Measurements from ENCODE around the gene NOP10.

Gene NOP10

DNA sequence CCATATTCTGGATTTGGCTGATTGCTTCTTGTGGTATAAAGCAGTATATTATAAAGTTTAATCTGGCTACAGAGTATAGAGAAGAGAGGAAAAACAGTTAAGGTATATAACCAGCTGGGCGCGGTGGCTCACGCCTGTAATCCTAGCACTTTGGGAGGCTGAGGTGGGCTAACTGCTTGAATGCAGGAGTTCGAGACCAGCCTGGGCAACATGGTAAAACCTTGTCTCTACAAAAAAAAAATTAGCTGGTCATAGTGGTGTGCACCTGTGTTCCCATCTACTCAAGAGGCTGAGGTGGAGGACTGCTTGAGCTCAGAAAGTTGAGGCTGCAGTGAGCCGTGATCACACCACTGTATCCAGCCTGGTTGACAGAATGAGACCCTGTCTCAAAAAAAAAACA lies 12.7 kb downstream of the NOP10 start:
- DNase-seq, result no peak

DNA sequence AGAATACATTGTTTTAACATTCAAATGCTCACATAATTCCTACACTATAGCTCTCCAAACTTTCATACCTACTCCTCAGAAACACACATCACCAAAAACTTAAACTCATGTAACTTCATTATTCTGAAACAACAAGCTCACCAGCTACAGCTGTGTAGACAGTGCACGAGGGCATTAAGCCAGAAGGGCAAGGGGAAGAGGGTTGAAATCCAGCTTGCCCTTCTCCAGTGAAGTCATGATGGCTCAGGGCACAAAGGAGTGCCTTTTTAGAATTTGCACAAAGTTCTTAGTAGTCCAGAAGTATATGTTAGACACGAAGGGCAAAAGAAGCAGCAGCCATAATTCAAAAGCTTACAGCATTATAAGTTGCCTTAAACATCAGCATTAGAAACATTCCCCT lies 13.9 kb downstream of the NOP10 start:
- no peak for DNase-seq

GRCh38 chr15:34327906-34328305 lies 15.0 kb downstream of the NOP10 start:
- DNase-seq, result no peak

GRCh38 chr15:34325368-34325767 lies 17.6 kb downstream of the NOP10 start:
- no peak for DNase-seq

- DNase-seq, result no peak
These were observed 18.0 kb downstream of the NOP10 start for GRCh38 chr15:34324933-34325332.

- DNase-seq, result no peak
These were observed 19.7 kb downstream of the NOP10 start for GRCh38 chr15:34323217-34323616.

DNA sequence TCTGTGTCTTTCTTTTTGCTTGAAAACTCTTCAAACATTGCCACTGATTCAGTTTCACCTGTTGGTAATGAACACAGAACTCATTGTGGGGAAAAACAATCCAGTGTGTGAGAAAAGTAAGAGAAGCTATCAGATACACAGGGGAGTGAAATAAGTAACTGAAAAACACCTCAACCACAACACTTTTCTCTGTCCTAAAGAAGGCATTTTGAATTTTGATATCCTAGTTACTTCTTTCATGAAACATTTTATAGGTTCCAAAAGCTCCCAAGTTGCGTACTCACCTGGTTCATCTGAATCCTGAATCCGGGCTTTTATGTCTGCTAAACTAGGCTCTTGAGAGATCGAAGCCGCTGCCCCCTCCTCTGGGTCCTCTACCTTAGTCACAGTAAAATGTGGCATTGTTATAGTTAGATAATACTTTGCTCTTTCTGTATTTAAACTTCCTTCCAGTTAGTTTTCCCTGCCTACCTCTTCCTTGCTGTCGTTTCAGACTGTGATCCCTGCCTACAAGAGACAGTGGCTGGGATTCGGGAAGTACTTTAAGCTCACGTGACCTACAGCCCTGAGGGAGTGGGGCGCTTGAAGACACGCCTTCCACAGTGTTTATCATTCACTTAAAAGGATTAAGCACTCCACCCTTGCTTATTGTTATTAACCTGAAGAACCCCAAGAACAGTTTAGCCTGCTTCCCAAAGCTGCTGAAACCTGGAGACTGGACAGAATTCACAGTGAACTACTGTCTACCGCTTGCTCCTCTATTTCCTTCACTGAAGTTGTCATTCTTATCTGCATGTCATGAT lies 24.5 kb downstream of the NOP10 start:
- DNase-seq, result peak; percentile 52 to 68

DNA sequence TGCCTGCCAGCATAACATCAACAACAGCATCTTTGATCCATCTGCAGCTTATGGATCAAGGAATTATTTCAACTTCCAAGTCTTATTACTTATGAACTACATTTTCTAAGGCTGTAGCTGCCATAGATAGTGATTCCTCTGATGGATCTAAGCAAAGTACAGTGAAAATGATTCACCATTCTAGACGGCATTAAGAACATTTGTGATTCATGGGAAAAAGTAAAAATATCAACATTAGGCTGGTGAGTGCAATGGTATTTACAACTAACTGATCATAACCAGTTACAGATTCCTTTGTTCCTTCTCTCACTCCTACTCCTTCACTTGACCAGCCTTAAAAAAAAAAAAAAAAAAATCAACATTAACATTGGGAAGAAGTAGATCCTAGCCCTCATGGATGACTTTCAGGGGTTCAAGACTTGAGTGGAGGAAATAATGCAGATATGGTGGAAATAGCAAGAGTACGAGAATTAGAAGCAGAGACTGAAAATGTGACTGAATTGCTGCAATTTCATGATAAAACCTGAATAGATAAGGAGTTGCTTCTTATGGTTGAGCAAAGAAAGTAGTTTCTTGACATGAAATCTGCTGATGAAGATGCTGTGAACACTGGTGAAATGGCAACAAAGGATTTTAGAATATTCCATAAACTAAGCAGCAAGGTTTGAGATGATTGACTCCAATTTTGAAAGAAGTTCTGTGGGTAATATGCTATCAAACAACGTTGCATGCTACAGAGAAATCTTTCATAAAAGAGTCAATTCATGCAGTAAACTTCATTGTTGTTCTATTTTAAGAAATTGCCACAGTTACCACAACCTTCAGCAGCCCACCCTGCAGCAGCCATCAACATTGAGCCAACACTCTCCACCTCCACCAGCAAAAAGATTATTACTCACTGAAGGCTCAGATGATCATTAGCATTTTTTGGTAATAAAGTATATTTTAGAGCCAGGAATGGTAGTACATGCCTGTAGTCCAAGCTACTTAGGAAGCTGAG lies 28.1 kb downstream of the NOP10 start:
- no peak for DNase-seq

DNA sequence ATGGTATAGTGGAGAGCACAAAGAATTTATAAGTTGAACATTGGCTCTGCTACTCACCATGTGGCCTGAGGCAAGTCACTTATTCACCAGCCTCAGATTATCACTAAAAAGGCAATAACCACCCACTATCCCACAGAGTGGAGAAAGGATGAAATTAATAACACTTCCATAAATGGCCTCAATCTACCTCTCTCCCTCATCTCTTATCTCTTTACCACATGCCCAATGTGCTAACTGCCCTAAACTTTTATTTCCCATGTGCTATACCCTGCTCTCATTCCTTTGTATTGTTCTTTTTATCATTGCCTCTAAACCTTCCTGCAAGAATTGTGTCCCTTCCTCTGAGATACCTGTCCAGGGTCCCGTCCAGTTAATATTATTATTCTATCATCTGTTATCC lies 31.4 kb downstream of the NOP10 start:
- DNase-seq, result no peak

DNA sequence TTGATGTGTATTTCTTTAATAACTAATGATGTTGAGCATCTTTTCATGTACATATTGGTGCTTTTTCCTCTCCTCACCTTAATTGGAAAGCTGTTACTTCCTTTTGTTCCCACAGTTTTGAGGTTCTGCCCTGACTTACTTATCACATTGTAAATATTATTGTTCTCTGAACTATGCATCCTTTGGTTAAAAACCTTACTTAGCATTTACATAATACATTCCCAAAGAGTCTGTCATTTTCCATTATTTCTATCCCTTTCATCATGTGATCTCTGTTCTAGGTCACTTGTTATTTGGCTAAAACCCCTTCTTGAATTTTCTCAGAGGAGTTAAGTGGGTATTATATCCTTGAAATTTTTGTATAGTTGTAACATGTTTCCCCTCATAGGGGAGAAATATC lies 38.3 kb downstream of the NOP10 start:
- no peak for DNase-seq

- no peak for DNase-seq
These were observed 41.9 kb downstream of the NOP10 start for GRCh38 chr15:34301058-34301457.

DNA sequence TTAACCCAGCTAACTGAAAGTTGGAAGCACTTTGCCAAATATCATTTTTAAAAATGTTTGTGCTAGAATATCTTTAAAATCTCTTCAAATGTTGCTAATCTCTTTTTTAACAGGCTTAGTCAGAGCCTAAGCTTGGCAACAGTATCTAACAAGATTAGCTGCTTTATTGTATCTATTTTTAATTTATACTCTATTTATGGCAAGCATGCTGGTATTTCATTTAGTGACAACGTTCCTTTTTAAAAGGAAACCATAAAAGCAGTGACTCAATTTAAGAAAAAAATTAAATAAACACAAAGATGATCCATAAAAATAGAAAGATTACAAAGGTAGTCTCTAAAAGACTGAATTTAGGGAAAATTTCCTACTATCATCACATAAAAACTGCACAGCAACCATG lies 45.9 kb downstream of the NOP10 start:
- no peak for DNase-seq

GRCh38 chr15:34292621-34293020 lies 50.3 kb downstream of the NOP10 start:
- no peak for DNase-seq
